Astrocyte of the hippocampus (primary cell): ENCODE data around the gene FSTL3.

ENCODE experiments used
- DNase-seq: peaks from one replicate; pipeline ENCODE4 v3.0.0; 2011; ENCODE audit warnings: low read depth, low spot score

Gene FSTL3

GRCh38 chr19:645912-646778, 30.0 kb upstream of the FSTL3 start:
- no peak for DNase-seq

GRCh38 chr19:646779-647565, 29.2 kb upstream of the FSTL3 start:
- no peak for DNase-seq

GRCh38 chr19:647566-648284, 28.5 kb upstream of the FSTL3 start:
- no peak for DNase-seq

GRCh38 chr19:648305-648704, 27.9 kb upstream of the FSTL3 start:
- DNase-seq = no peak

- DNase-seq = no peak
These were observed 27.0 kb upstream of the FSTL3 start for GRCh38 chr19:648904-649801.

- no peak for DNase-seq
These were observed 26.1 kb upstream of the FSTL3 start for GRCh38 chr19:650121-650520.

- no peak for DNase-seq
These were observed 24.9 kb upstream of the FSTL3 start for GRCh38 chr19:651114-651818.

GRCh38 chr19:651991-652390, 24.2 kb upstream of the FSTL3 start:
- no peak for DNase-seq

GRCh38 chr19:652467-653389, 23.5 kb upstream of the FSTL3 start:
- no peak for DNase-seq

- no peak for DNase-seq
These were observed 22.8 kb upstream of the FSTL3 start for GRCh38 chr19:653425-653824.

GRCh38 chr19:655691-656090, 20.5 kb upstream of the FSTL3 start:
- no peak for DNase-seq

GRCh38 chr19:656751-657559, 19.2 kb upstream of the FSTL3 start:
- no peak for DNase-seq

- no peak for DNase-seq
These were observed 18.6 kb upstream of the FSTL3 start for GRCh38 chr19:657611-658010.

GRCh38 chr19:658059-658839, 17.9 kb upstream of the FSTL3 start:
- DNase-seq = no peak

- DNase-seq = peak; percentile 38
These were observed 17.0 kb upstream of the FSTL3 start for GRCh38 chr19:658916-659839.

- no peak for DNase-seq
These were observed 15.3 kb upstream of the FSTL3 start for GRCh38 chr19:660793-661426.
